Measurements from ENCODE around the gene HADH. TPM values are rescaled to one million over a fixed set of nuclear protein-coding genes. Genes with fewer than 3 reads are reported as not detected.
"Not testable (repeated sequence)": the region's sequence is repeated elsewhere in the genome, so short reads cannot be mapped to it uniquely, and the experiment has no call there.

The HADH gene
- total RNA-seq, 1 donor from 2014 or later: 238 TPM

- no peak overlapping the region for H3K27ac ChIP-seq (replicated peaks)
- no peaks in the 10 kb centered on the region for H3K36me3 ChIP-seq
- intact Hi-C loops (cut with micrococcal nuclease): no loop called here
- TF ChIP-seq CTCF (IDR thresholded peaks at IDR 0.05; ENCODE audit: borderline replicate concordance): no peak
- no peak overlapping the region for H3K4me3 ChIP-seq
- no peaks in the 10 kb centered on the region for H3K4me1 ChIP-seq
- no peak for DNase-seq
- H3K27me3 ChIP-seq (ENCODE audit: low read depth): no peaks in the 10 kb centered on the region
- peaks cover 3% of the 10 kb centered on the region for H3K9me3 ChIP-seq (replicated peaks)
Observed at GRCh38 chr4:107966903-107967302, 22.8 kb upstream of the HADH start.

GRCh38 chr4:107967519-107967918 lies 22.2 kb upstream of the HADH start:
- DNase-seq; H3K36me3 ChIP-seq; H3K27me3 ChIP-seq (ENCODE audit: low read depth); H3K9me3 ChIP-seq (replicated peaks); H3K27ac ChIP-seq (replicated peaks); intact Hi-C loops (cut with micrococcal nuclease); H3K4me3 ChIP-seq; H3K4me1 ChIP-seq: not testable (repeated sequence)

GRCh38 chr4:107967921-107968320 lies 21.8 kb upstream of the HADH start:
- H3K4me1 ChIP-seq; intact Hi-C loops (cut with micrococcal nuclease); DNase-seq; H3K27ac ChIP-seq (replicated peaks); H3K36me3 ChIP-seq; H3K9me3 ChIP-seq (replicated peaks); H3K27me3 ChIP-seq (ENCODE audit: low read depth); H3K4me3 ChIP-seq: not testable (repeated sequence)

- TF ChIP-seq CTCF (IDR thresholded peaks at IDR 0.05; ENCODE audit: borderline replicate concordance): no peak
- Histone ChIP-seq H3K27me3 (ENCODE audit: low read depth) (no peaks in the 10 kb centered on the region), H3K36me3 (no peaks in the 10 kb centered on the region), H3K9me3 (replicated peaks) (peaks cover 3% of the 10 kb centered on the region), H3K4me3 (no peak overlapping the region), H3K4me1 (no peaks in the 10 kb centered on the region), H3K27ac (replicated peaks) (no peak overlapping the region)
- intact Hi-C loops (cut with micrococcal nuclease): no loop called here
- no peak for DNase-seq
Observed at GRCh38 chr4:107970063-107970798, 19.5 kb upstream of the HADH start.

GRCh38 chr4:107972605-107973004 lies 17.1 kb upstream of the HADH start:
- no peak for TF ChIP-seq CTCF (IDR thresholded peaks at IDR 0.05; ENCODE audit: borderline replicate concordance)
- Histone ChIP-seq H3K27me3 (ENCODE audit: low read depth) (no peaks in the 10 kb centered on the region), H3K27ac (replicated peaks) (no peak overlapping the region), H3K36me3 (no peaks in the 10 kb centered on the region), H3K4me3 (no peak overlapping the region), H3K4me1 (no peaks in the 10 kb centered on the region), H3K9me3 (replicated peaks) (peaks cover 1% of the 10 kb centered on the region)
- intact Hi-C loops (cut with micrococcal nuclease): no loop called here
- no peak for DNase-seq

- no peak overlapping the region for H3K27ac ChIP-seq (replicated peaks)
- no peaks in the 10 kb centered on the region for H3K36me3 ChIP-seq
- no peak for DNase-seq
- no peak for TF ChIP-seq CTCF (IDR thresholded peaks at IDR 0.05; ENCODE audit: borderline replicate concordance)
- no peaks in the 10 kb centered on the region for H3K9me3 ChIP-seq (replicated peaks)
- no peak overlapping the region for H3K4me3 ChIP-seq
- H3K27me3 ChIP-seq (ENCODE audit: low read depth): no peaks in the 10 kb centered on the region
- H3K4me1 ChIP-seq: peaks cover 10% of the 10 kb centered on the region
- intact Hi-C loops (cut with micrococcal nuclease): no loop called here
Observed at GRCh38 chr4:107974523-107974922, 15.2 kb upstream of the HADH start.

All from left ventricle myocardium inferior (tissue), 1 donor.